ENCODE data around the gene FNDC3B.

The FNDC3B gene

GRCh38 chr3:172213904-172214303 is 174.5 kb downstream of the FNDC3B start:
- DNase-seq (ENCODE audit: low spot score) = no peak

- no peak for DNase-seq (ENCODE audit: low spot score)
These were observed 176.9 kb downstream of the FNDC3B start for GRCh38 chr3:172216267-172216666.

GRCh38 chr3:172216911-172217310 is 177.5 kb downstream of the FNDC3B start:
- DNase-seq (ENCODE audit: low spot score) = no peak

- DNase-seq (ENCODE audit: low spot score) = no peak
These were observed 178.5 kb downstream of the FNDC3B start for GRCh38 chr3:172217877-172218276.

GRCh38 chr3:172218350-172219323 is 179.3 kb downstream of the FNDC3B start:
- no peak for DNase-seq (ENCODE audit: low spot score)

- no peak for DNase-seq (ENCODE audit: low spot score)
These were observed 180.4 kb downstream of the FNDC3B start for GRCh38 chr3:172219750-172220149.

GRCh38 chr3:172221547-172221946 is 182.2 kb downstream of the FNDC3B start:
- DNase-seq (ENCODE audit: low spot score) = no peak

- DNase-seq (ENCODE audit: low spot score) = no peak
These were observed 183.2 kb downstream of the FNDC3B start for GRCh38 chr3:172222478-172223071.

- DNase-seq (ENCODE audit: low spot score) = no peak
These were observed 184.5 kb downstream of the FNDC3B start for GRCh38 chr3:172223870-172224269.

GRCh38 chr3:172224560-172225214 is 185.3 kb downstream of the FNDC3B start:
- DNase-seq (ENCODE audit: low spot score) = no peak

GRCh38 chr3:172225215-172225707 is 185.9 kb downstream of the FNDC3B start:
- no peak for DNase-seq (ENCODE audit: low spot score)

GRCh38 chr3:172226831-172227230 is 187.5 kb downstream of the FNDC3B start:
- DNase-seq (ENCODE audit: low spot score) = no peak

GRCh38 chr3:172227340-172228035 is 188.1 kb downstream of the FNDC3B start:
- no peak for DNase-seq (ENCODE audit: low spot score)

GRCh38 chr3:172228036-172228415 is 188.6 kb downstream of the FNDC3B start:
- DNase-seq (ENCODE audit: low spot score) = no peak

- DNase-seq (ENCODE audit: low spot score) = no peak
These were observed 190.1 kb downstream of the FNDC3B start for GRCh38 chr3:172229462-172229861.

GRCh38 chr3:172231318-172231901 is 192.0 kb downstream of the FNDC3B start:
- no peak for DNase-seq (ENCODE audit: low spot score)

GRCh38 chr3:172232579-172233212 is 193.3 kb downstream of the FNDC3B start:
- DNase-seq (ENCODE audit: low spot score) = no peak

GRCh38 chr3:172233474-172234277 is 194.3 kb downstream of the FNDC3B start:
- DNase-seq (ENCODE audit: low spot score) = no peak

- no peak for DNase-seq (ENCODE audit: low spot score)
These were observed 196.3 kb downstream of the FNDC3B start for GRCh38 chr3:172235698-172236097.
